ENCODE data around the gene MYL12B. TPM values are rescaled to one million over a fixed set of nuclear protein-coding genes. Genes with fewer than 3 reads are reported as not detected.

The MYL12B gene
- total and polyA plus RNA-seq, 2 of the 8 experiments (the other 6 are each of a cell fraction or from before 2014, with no cell fraction given) = 174 to 188 TPM

DNA sequence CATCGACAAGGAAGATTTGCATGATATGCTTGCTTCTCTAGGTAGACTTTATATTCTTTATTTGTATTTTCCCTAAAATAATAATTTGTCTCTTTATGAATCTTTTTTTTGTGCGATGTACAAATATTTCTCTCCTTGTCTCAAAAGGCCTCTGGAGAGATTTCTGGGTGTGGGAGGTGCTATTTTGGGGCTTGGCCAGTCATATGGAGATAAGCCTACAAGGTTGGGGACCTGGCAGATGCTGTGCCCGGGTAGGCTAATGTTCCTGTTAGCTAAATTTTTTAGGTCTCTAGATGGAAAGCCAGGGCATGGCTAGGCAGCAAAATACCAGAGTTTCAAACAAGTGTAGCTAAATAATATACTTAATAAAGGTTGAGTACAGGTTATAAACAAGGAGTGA is 11.1 kb downstream of the MYL12B start:
- Histone ChIP-seq H3K18ac (ENCODE audit: extremely low read depth, low read length) (no peak overlapping the region), H3K79me1 (ENCODE audit: low read depth, low read length) (peaks cover 2% of the 10 kb centered on the region; the same call in 1 of the 2 replicates), H3K9ac (replicated peaks in 1 of 4; ENCODE audit: extremely low read depth in 1 of 4, low read depth in 3 of 4, low read length in 3 of 4) (no peak overlapping the region), H3K27ac (ENCODE audit: low read depth, low read length) (no peak overlapping the region), H3K23me2 (ENCODE audit: low read depth, low read length) (no peaks in the 10 kb centered on the region), H4K20me1 (replicated peaks in 1 of 2; ENCODE audit: control insufficient read depth in 1 of 2, insufficient read depth in 2 of 2, low read length in 2 of 2) (peaks cover 0 to 2% of the 10 kb centered on the region in 2 experiments), H2BK20ac (ENCODE audit: low read length) (no peak overlapping the region), H3K9me3 (ENCODE audit: insufficient read depth in 2 of 2, low read depth in 1 of 2, low read length in 1 of 2) (no peaks in the 10 kb centered on the region), H2BK5ac (ENCODE audit: low read depth, low read length) (no peak overlapping the region), H2BK12ac (ENCODE audit: low read depth, low read length) (no peak overlapping the region), H3K23ac (ENCODE audit: insufficient read length) (no peak overlapping the region), H3K4ac (replicated peaks; ENCODE audit: insufficient read length, low read depth, low read length) (no peak overlapping the region), H4K8ac (ENCODE audit: extremely low read depth, insufficient read depth, low read length) (no peak overlapping the region), H2AK5ac (ENCODE audit: low read depth, low read length) (no peak overlapping the region), H3K79me2 (ENCODE audit: control insufficient read depth in 1 of 2, insufficient read depth in 2 of 2, low read length in 2 of 2) (peaks cover 18 to 46% of the 10 kb centered on the region in 2 experiments), H3K4me2 (ENCODE audit: insufficient read depth in 1 of 2, low read depth in 2 of 2, low read length in 2 of 2) (no peak overlapping the region), H3K36me3 (ENCODE audit: control insufficient read depth in 2 of 4, insufficient read depth in 4 of 4, low read length in 3 of 4) (peaks cover 2 to 41% (median 11%) of the 10 kb centered on the region in 4 experiments; a peak in 6 of 8 replicates), H2AFZ (ENCODE audit: low read length) (no peak overlapping the region), H2BK120ac (replicated peaks; ENCODE audit: low read depth, low read length) (no peak overlapping the region), H3K56ac (replicated peaks; ENCODE audit: insufficient read length, low read depth, low read length) (no peak overlapping the region), H3K4me1 (replicated peaks in 1 of 4; ENCODE audit: control insufficient read depth in 3 of 4, insufficient read depth in 4 of 4, low read length in 3 of 4) (no peaks in the 10 kb centered on the region), H3K14ac (ENCODE audit: insufficient read length) (no peak overlapping the region), H2BK15ac (ENCODE audit: low read length) (no peak overlapping the region), H3K4me3 (ENCODE audit: extremely low read depth in 1 of 4, insufficient read depth in 2 of 4, low read depth in 3 of 4, low read length in 4 of 4) (no peak overlapping the region), H4K5ac (ENCODE audit: insufficient read length, low read depth, low read length) (no peak overlapping the region), H4K91ac (replicated peaks; ENCODE audit: insufficient read length, low read length) (no peak overlapping the region), H3K27me3 (replicated peaks in 1 of 4; ENCODE audit: control insufficient read depth in 3 of 4, extremely low read depth in 1 of 4, insufficient read depth in 3 of 4, low read length in 3 of 4) (no peaks in the 10 kb centered on the region)
- WGBS, 2 experiments (ENCODE audit: extremely low coverage in 1 of 2, insufficient coverage in 1 of 2, insufficient read length in 1 of 2, insufficient replicate concordance in 2 of 2, low coverage in 1 of 2, low lambda C conversion rate in 2 of 2, missing lambda C conversion rate in 1 of 2) = 54% methylated on average over 3 of the region's 3 CpGs; no CpG with 5 or more reads in 1 of the 2 experiments
- ChIA-PET CTCF (ENCODE audit: partially characterized antibody) (interaction anchor here (0.9 to 1.0 kb wide), 2 partner anchors 195 to 597 kb away, joined by 3 to 4 read pairs; no protein-coding TSS in a partner anchor), POLR2A (ENCODE audit: partially characterized antibody) (interaction anchor here (1.1 kb wide), 1 partner anchor 25 kb away, joined by 3 read pairs; the partner anchor contains the start of gene MYL12A)
- TF ChIP-seq MAFK (IDR thresholded peaks at IDR 0.05; ENCODE audit: low read depth, low read length) = no peak
- TF ChIP-seq, protein P1, sequence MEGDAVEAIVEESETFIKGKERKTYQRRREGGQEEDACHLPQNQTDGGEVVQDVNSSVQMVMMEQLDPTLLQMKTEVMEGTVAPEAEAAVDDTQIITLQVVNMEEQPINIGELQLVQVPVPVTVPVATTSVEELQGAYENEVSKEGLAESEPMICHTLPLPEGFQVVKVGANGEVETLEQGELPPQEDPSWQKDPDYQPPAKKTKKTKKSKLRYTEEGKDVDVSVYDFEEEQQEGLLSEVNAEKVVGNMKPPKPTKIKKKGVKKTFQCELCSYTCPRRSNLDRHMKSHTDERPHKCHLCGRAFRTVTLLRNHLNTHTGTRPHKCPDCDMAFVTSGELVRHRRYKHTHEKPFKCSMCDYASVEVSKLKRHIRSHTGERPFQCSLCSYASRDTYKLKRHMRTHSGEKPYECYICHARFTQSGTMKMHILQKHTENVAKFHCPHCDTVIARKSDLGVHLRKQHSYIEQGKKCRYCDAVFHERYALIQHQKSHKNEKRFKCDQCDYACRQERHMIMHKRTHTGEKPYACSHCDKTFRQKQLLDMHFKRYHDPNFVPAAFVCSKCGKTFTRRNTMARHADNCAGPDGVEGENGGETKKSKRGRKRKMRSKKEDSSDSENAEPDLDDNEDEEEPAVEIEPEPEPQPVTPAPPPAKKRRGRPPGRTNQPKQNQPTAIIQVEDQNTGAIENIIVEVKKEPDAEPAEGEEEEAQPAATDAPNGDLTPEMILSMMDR (IDR thresholded peaks at IDR 0.05; ENCODE audit: control extremely low read depth in 1 of 3, insufficient read depth in 1 of 3, low read depth in 1 of 3, low read length in 3 of 3) = no peak
- TF ChIP-seq HDAC6 (IDR thresholded peaks at IDR 0.05; ENCODE audit: low read depth, low read length) = no peak
- TF ChIP-seq PHF8 (conservative IDR thresholded peaks at IDR 0.05; ENCODE audit: low read depth, low read length) = no peak
- no peak for TF ChIP-seq CBX5 (IDR thresholded peaks at IDR 0.05; ENCODE audit: low read depth, low read length)
- no peak for TF ChIP-seq RNF2 (IDR thresholded peaks at IDR 0.05; ENCODE audit: borderline replicate concordance, low read depth, low read length, missing control alignments, poor library complexity, severe bottlenecking)
- TF ChIP-seq SAP30 (IDR thresholded peaks at IDR 0.05; ENCODE audit: insufficient read depth, insufficient replicate concordance, low read length) = no peak
- no peak for TF ChIP-seq RBBP5 (IDR thresholded peaks at IDR 0.05; ENCODE audit: borderline replicate concordance, low read depth, low read length)
- FAIRE-seq = no peak
- DNase-seq (ENCODE audit: low read depth in 1 of 2, low spot score in 2 of 2) = no peak

Measured in H1 (cell line).